IMR-90 (cell line): Measurements from ENCODE around the gene ZNF423. TPM values are rescaled to one million over a fixed set of nuclear protein-coding genes. Genes with fewer than 3 reads are reported as not detected.

ENCODE experiments used
- ATAC-seq: fragments of 200-7000 bp; cut with Tn5 transposase; 2 replicates; pipeline ENCODE4 v1.9.1; 2020; ENCODE audit warnings: low read depth, mild to moderate bottlenecking, moderate library complexity
- BruUV-seq: library from RNA; stranded (reverse); fragments of 400-500 nt; replicated peaks from 2 replicates; lab custom pipeline; 2021; lab: Mats Ljungman, UMichigan
- CTCF ChIA-PET: fragments of 300-600 bp; formaldehyde crosslinking; extraction: SDS; loops from one replicate; lab custom pipeline; 2021; ENCODE audit warnings: antibody characterized with exemption; lab: Yijun Ruan, JAX
- POLR2A ChIA-PET: fragments of 300-600 bp; sonication (Branson Sonifier 250); formaldehyde crosslinking; loops from one replicate; lab custom pipeline; 2022; ENCODE audit warnings: antibody characterized with exemption; ENCODE audit not compliant: unreplicated experiment; lab: Charles Lee
- DNase-seq: peaks from one replicate; pipeline ENCODE4 v3.0.0; 2013
- H2AFZ ChIP-seq: replicated peaks from 2 replicates; pipeline ENCODE3; 2013; ENCODE audit warnings: low read length, mild to moderate bottlenecking; ENCODE audit not compliant: poor library complexity
- H2AK5ac ChIP-seq: 2 replicates; pipeline ENCODE4 v1.6.1; 2013; ENCODE audit warnings: low read depth, low read length, inconsistent platforms
- H2AK9ac ChIP-seq: replicated peaks from 2 replicates; pipeline ENCODE3; 2013; ENCODE audit warnings: mild to moderate bottlenecking, low read depth, low read length, moderate library complexity; ENCODE audit not compliant: poor library complexity
- H2BK120ac ChIP-seq: 2 replicates; pipeline ENCODE4 v1.6.1; 2013; ENCODE audit warnings: low read depth, low read length, inconsistent platforms
- H2BK15ac ChIP-seq: 3 replicates; pipeline ENCODE4 v1.6.1; 2013; ENCODE audit warnings: low read depth, low read length, inconsistent platforms
- H2BK20ac ChIP-seq: 2 replicates; pipeline ENCODE4 v1.6.1; 2013; ENCODE audit warnings: low read depth, mild to moderate bottlenecking, inconsistent platforms, low read length, moderate library complexity
- H2BK5ac ChIP-seq: 2 replicates; pipeline ENCODE4 v1.6.1; 2013; ENCODE audit warnings: mild to moderate bottlenecking, low read depth, low read length, inconsistent platforms; ENCODE audit not compliant: poor library complexity, severe bottlenecking
- H3K14ac ChIP-seq: replicated peaks from 2 replicates; pipeline ENCODE4 v1.6.1; 2013; ENCODE audit warnings: low read depth, low read length, inconsistent platforms
- H3K18ac ChIP-seq: 2 replicates; pipeline ENCODE4 v1.6.1; 2013; ENCODE audit warnings: low read depth, low read length, control low read depth
- H3K23ac ChIP-seq: 2 replicates; pipeline ENCODE4 v1.6.1; 2013; ENCODE audit warnings: low read depth, low read length, inconsistent platforms
- H3K27ac ChIP-seq: 2 replicates; pipeline ENCODE4 v1.5.1; 2013; ENCODE audit warnings: mild to moderate bottlenecking, control low read depth, low read length; ENCODE audit not compliant: insufficient read depth
- H3K27me3 ChIP-seq: 2 replicates; pipeline ENCODE4 v1.6.1; 2013; ENCODE audit warnings: low read length; ENCODE audit not compliant: control insufficient read depth, insufficient read depth
- H3K36me3 ChIP-seq: 2 replicates; pipeline ENCODE4 v1.6.1; 2013; ENCODE audit warnings: low read length, mixed read lengths; ENCODE audit not compliant: control insufficient read depth, insufficient read depth
- H3K4ac ChIP-seq: 2 replicates; pipeline ENCODE4 v1.6.1; 2013; ENCODE audit warnings: low read depth, low read length, inconsistent platforms
- H3K4me1 ChIP-seq: 2 replicates; pipeline ENCODE4 v1.6.1; 2013; ENCODE audit warnings: low read length, mixed read lengths; ENCODE audit not compliant: control insufficient read depth, insufficient read depth
- H3K4me2 ChIP-seq: 2 replicates; pipeline ENCODE4 v1.6.1; 2013; ENCODE audit warnings: low read depth, mild to moderate bottlenecking, control low read depth, low read length, moderate library complexity
- H3K4me3 ChIP-seq: 2 replicates; pipeline ENCODE4 v1.5.1; 2013; ENCODE audit warnings: low read depth, mild to moderate bottlenecking, control low read depth, low read length, moderate library complexity; ENCODE audit not compliant: insufficient read depth
- H3K56ac ChIP-seq: 2 replicates; pipeline ENCODE4 v1.6.1; 2013; ENCODE audit warnings: low read length, inconsistent platforms; ENCODE audit not compliant: insufficient read depth; ENCODE audit errors: extremely low read depth
- H3K79me1 ChIP-seq, 2 experiments: 2 replicates each; pipeline ENCODE4 v1.6.1; 2013; ENCODE audit warnings: low read length in 2 of 2, inconsistent platforms in 1 of 2, low read depth in 1 of 2
- H3K9ac ChIP-seq: 2 replicates; pipeline ENCODE4 v1.6.1; 2013; ENCODE audit warnings: low read depth, low read length, control low read depth
- H3K9me1 ChIP-seq: 2 replicates; pipeline ENCODE4 v1.6.1; 2013; ENCODE audit warnings: low read length, inconsistent platforms; ENCODE audit not compliant: insufficient read depth
- H3K9me3 ChIP-seq: 2 replicates; pipeline ENCODE4 v1.6.1; 2013; ENCODE audit warnings: low read length; ENCODE audit not compliant: control insufficient read depth, insufficient read depth
- H4K20me1 ChIP-seq: 2 replicates; pipeline ENCODE4 v1.6.1; 2013; ENCODE audit warnings: low read length, inconsistent platforms; ENCODE audit not compliant: insufficient read depth
- H4K5ac ChIP-seq: 2 replicates; pipeline ENCODE4 v1.6.1; 2013; ENCODE audit warnings: mild to moderate bottlenecking, low read depth, low read length, control low read depth
- H4K8ac ChIP-seq, 2 experiments: 2 replicates each; pipeline ENCODE4 v1.6.1; 2013; ENCODE audit warnings: low read depth in 2 of 2, low read length in 2 of 2, control low read depth in 1 of 2, inconsistent platforms in 1 of 2
- H4K91ac ChIP-seq: 2 replicates; pipeline ENCODE4 v1.6.1; 2013; ENCODE audit warnings: low read depth, low read length, inconsistent platforms; ENCODE audit not compliant: insufficient read depth
- CEBPB ChIP-seq: IDR thresholded peaks from 2 replicates; pipeline ENCODE4 v1.6.1; 2012; ENCODE audit warnings: low read depth, low read length, improper control_type of control experiment
- CHD1 ChIP-seq: IDR thresholded peaks from 2 replicates; pipeline ENCODE4 v1.6.1; 2012; ENCODE audit warnings: low read depth, low read length, improper control_type of control experiment
- MAZ ChIP-seq: IDR thresholded peaks from 2 replicates; pipeline ENCODE4 v1.6.1; 2012; ENCODE audit warnings: low read depth, mild to moderate bottlenecking, low read length, improper control_type of control experiment, moderate library complexity, borderline replicate concordance
- MXI1 ChIP-seq: IDR thresholded peaks from 2 replicates; pipeline ENCODE4 v1.6.1; 2012; ENCODE audit warnings: low read depth, mild to moderate bottlenecking, low read length, moderate library complexity, borderline replicate concordance
- RCOR1 ChIP-seq: IDR thresholded peaks from 2 replicates; pipeline ENCODE4 v1.6.1; 2012; ENCODE audit warnings: mild to moderate bottlenecking, low read length, improper control_type of control experiment; ENCODE audit not compliant: insufficient replicate concordance
- RFX5 ChIP-seq: IDR thresholded peaks from 2 replicates; pipeline ENCODE4 v1.8.0; 2012; ENCODE audit warnings: low read depth, mild to moderate bottlenecking, low read length, moderate library complexity
- SMC3 ChIP-seq: fragments of 150-350 bp; IDR thresholded peaks from 2 replicates; pipeline ENCODE4 v1.6.1; 2016; ENCODE audit warnings: low read depth, mild to moderate bottlenecking, antibody characterized with exemption, low read length, moderate library complexity
- WGBS, 2 experiments: methylation state at CpG; one replicate each; pipeline versions ENCODE4 v1.1.5 to v1.1.7; 2013; ENCODE audit warnings: missing lambda C conversion rate in 2 of 2; ENCODE audit not compliant: insufficient read length in 1 of 2; ENCODE audit errors: extremely low coverage in 2 of 2; 5-methylcytosine and 5-hydroxymethylcytosine counted together
- dilution Hi-C: fragments of 300-500 bp; cut with HindIII; formaldehyde crosslinking; loops from one replicate; pipeline ENCODE4 v1.14.3; 2018; ENCODE audit warnings: low sequenced_read_pairs; ENCODE audit not compliant: unreplicated experiment
- in situ Hi-C: fragments of 300-500 bp; cut with MboI; formaldehyde crosslinking; loops from 3 replicates; pipeline ENCODE4 v1.14.3; 2019; ENCODE audit warnings: low sequenced_read_pairs, inconsistent platforms, mixed read lengths
- intact Hi-C: fragments of 100-400 bp; cut with micrococcal nuclease; formaldehyde crosslinking; loops from 2 replicates; pipeline ENCODE4 v1.10.0; 2022
- polyA plus RNA-seq, 3 experiments: library from polyadenylated mRNA; depleted of rRNA; stranded (reverse); fragments of >200 nt; gene quantifications; 2 replicates each; pipeline ENCODE4 v1.2.3, GENCODE V29; 2012; ENCODE audit warnings: low replicate concordance in 1 of 3
- total RNA-seq: library from RNA; depleted of rRNA; stranded (reverse); fragments of >200 nt; gene quantifications from 2 replicates; pipeline ENCODE4 v1.2.3, GENCODE V29; 2012
- TF ChIP-seq, protein P1 (sequence below): fragments of 150-350 bp; IDR thresholded peaks from 2 replicates; pipeline ENCODE4 v1.6.1; 2016; ENCODE audit warnings: low read depth, mild to moderate bottlenecking, low read length, moderate library complexity, borderline replicate concordance

ZNF423 gene
- total and polyA plus RNA-seq, 2 of the 4 experiments (the other 2 are of a cell fraction) = under 0.01 to 0.10 TPM

DNA sequence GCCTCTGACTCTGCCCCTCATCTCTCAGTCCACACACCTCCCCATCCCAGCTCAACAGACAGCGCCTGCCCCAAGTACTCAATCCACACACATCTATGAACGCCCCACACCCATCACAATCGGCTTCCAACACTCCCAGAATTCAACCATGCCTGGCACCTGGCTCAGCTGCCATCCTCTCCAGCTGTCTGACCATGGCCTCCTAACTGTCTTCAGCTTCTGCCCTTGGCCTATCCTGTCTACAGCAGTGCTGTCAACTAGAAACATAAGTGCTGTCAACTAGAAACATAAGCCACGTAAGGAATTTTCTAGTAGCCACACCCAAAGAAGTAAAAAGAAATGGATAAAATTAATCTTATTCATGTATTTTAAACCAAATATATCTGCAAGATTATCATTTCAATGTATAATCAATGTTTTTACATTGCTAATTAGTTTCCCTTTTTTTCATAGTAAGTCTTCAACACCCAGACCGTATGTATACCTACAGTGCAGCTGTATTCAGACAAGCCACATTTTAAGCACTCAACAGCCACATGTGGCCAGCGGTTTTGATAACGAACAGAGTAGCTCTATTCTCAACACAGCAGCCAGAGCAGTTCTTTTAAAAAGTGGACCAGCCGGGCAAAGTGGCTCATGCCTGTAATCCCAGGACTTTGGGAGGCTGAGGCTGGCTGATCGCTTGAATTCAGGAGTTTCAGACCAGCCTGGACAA, 48.6 kb upstream of the ZNF423 start:
- Histone ChIP-seq H2BK15ac (no peak overlapping the region), H3K9ac (no peak overlapping the region), H3K14ac (no peak overlapping the region), H3K79me1 (no peaks in the 10 kb centered on the region), H4K5ac (no peak overlapping the region), H2BK120ac (no peak overlapping the region), H4K20me1 (no peaks in the 10 kb centered on the region), H3K4me1 (no peaks in the 10 kb centered on the region), H2AK9ac (no peak overlapping the region), H4K91ac (no peak overlapping the region), H2BK5ac (no peak overlapping the region), H2BK20ac (no peak overlapping the region), H3K36me3 (no peaks in the 10 kb centered on the region), H3K9me3 (no peaks in the 10 kb centered on the region), H4K8ac (no peak overlapping the region), H2AFZ (no peak overlapping the region), H3K18ac (no peak overlapping the region), H2AK5ac (no peak overlapping the region), H3K4me3 (no peak overlapping the region), H3K56ac (no peak overlapping the region), H3K4me2 (no peak overlapping the region), H3K27me3 (no peaks in the 10 kb centered on the region), H3K4ac (no peak overlapping the region), H3K27ac (no peak overlapping the region), H3K9me1 (no peaks in the 10 kb centered on the region), H3K23ac (no peak overlapping the region)
- TF ChIP-seq CEBPB (no peak), RCOR1 (no peak), MAZ (no peak), CHD1 (no peak), SMC3 (no peak), MXI1 (no peak), RFX5 (no peak)
- TF ChIP-seq, protein P1, sequence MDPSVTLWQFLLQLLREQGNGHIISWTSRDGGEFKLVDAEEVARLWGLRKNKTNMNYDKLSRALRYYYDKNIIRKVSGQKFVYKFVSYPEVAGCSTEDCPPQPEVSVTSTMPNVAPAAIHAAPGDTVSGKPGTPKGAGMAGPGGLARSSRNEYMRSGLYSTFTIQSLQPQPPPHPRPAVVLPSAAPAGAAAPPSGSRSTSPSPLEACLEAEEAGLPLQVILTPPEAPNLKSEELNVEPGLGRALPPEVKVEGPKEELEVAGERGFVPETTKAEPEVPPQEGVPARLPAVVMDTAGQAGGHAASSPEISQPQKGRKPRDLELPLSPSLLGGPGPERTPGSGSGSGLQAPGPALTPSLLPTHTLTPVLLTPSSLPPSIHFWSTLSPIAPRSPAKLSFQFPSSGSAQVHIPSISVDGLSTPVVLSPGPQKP = no peak
- DNase-seq (no peak), ATAC-seq (no peak)
- intact Hi-C loops = no loop called here
- no TSS peak for BruUV-seq
- dilution Hi-C loops = no loop called here
- WGBS, 2 experiments = 31% methylated on average over 5 of the region's 9 CpGs; no CpG with 5 or more reads in 1 of the 2 experiments
- ChIA-PET CTCF (no interaction called here), POLR2A (no interaction called here)
- in situ Hi-C loops = no loop called here
